ENCODE measurements around the gene CHPT1. TPM values are rescaled to one million over a fixed set of nuclear protein-coding genes. Genes with fewer than 3 reads are reported as not detected.

Gene CHPT1
- total and polyA plus RNA-seq, 9 of the 15 experiments (the other 6 are each of a cell fraction or from before 2014, with no cell fraction given): 15.3 to 210 (median 91.9) TPM

GRCh38 chr12:101670007-101670671 lies 27.3 kb upstream of the CHPT1 start (continued):
- TF ChIP-seq POU5F1 (IDR thresholded peaks at IDR 0.05; ENCODE audit: borderline replicate concordance, low read depth, low read length, partially characterized antibody) (no peak), GTF2B (IDR thresholded peaks at IDR 0.05; ENCODE audit: extremely low read depth, insufficient read length) (no peak), FUS (optimal IDR thresholded peaks at IDR 0.05; ENCODE audit: low read depth, low read length) (no peak), RCOR1 (IDR thresholded peaks at IDR 0.05; ENCODE audit: borderline replicate concordance in 1 of 2, low read depth in 2 of 2, low read length in 2 of 2) (peak in 1 of 2 experiments; percentile 44; a peak in 1 of 4 replicates), POLR2H (tag; IDR thresholded peaks at IDR 0.05; ENCODE audit: low read depth) (no peak), RFX5 (IDR thresholded peaks at IDR 0.05; ENCODE audit: low read depth, low read length) (no peak), ZNF274 (IDR thresholded peaks at IDR 0.05; ENCODE audit: borderline replicate concordance, low read depth, low read length) (no peak), REST (IDR thresholded peaks at IDR 0.05; ENCODE audit: borderline replicate concordance) (peak; percentile 58; the same call in 1 of the 2 replicates), REST (CRISPR knock-in tag; IDR thresholded peaks at IDR 0.05; ENCODE audit: low read depth) (no peak), MED1 (CRISPR knock-in tag; IDR thresholded peaks at IDR 0.05; ENCODE audit: borderline replicate concordance) (no peak), ZNF347 (CRISPR knock-in tag; IDR thresholded peaks at IDR 0.05; ENCODE audit: low read depth) (no peak)

Data from K562 (cell line).